Neural progenitor cell (in vitro differentiated cells): ENCODE data around the gene CFAP57. TPM values are rescaled to one million over a fixed set of nuclear protein-coding genes. Genes with fewer than 3 reads are reported as not detected.

Experiments
- DNase-seq: peaks from one replicate; pipeline ENCODE4 v3.0.0-alpha.2; 2016; ENCODE audit warnings: low spot score
- H2AFZ ChIP-seq: fragments of 200-600 bp; sonication (generic); replicated peaks from 2 replicates; pipeline ENCODE4 v1.6.1; 2016; ENCODE audit warnings: antibody characterized with exemption
- H3F3A ChIP-seq: fragments of 200-600 bp; sonication (generic); 2 replicates; pipeline ENCODE4 v1.6.1; 2016; ENCODE audit warnings: antibody characterized with exemption, low read depth
- H3K27ac ChIP-seq: fragments of 200-600 bp; sonication (generic); 2 replicates; pipeline ENCODE4 v1.5.1; 2016; ENCODE audit warnings: mild to moderate bottlenecking
- H3K27me3 ChIP-seq: fragments of 200-600 bp; sonication (generic); 2 replicates; pipeline ENCODE4 v1.6.1; 2016; ENCODE audit warnings: mild to moderate bottlenecking, moderate library complexity
- H3K36me3 ChIP-seq: fragments of 200-600 bp; sonication (generic); 2 replicates; pipeline ENCODE4 v1.5.1; 2016
- H3K4me1 ChIP-seq: fragments of 200-600 bp; sonication (generic); 2 replicates; pipeline ENCODE4 v1.6.1; 2016; ENCODE audit warnings: mixed run types
- H3K4me2 ChIP-seq: fragments of 200-600 bp; sonication (generic); 2 replicates; pipeline ENCODE4 v1.6.1; 2016
- H3K4me3 ChIP-seq: fragments of 200-600 bp; sonication (generic); 2 replicates; pipeline ENCODE4 v1.5.1; 2016
- H3K79me2 ChIP-seq: fragments of 200-600 bp; sonication (generic); 2 replicates; pipeline ENCODE4 v1.6.1; 2016; ENCODE audit warnings: low read depth
- H3K9ac ChIP-seq: fragments of 200-600 bp; sonication (generic); 2 replicates; pipeline ENCODE4 v1.6.1; 2016
- H3K9me3 ChIP-seq: fragments of 200-600 bp; sonication (generic); 2 replicates; pipeline ENCODE4 v1.5.1; 2016; ENCODE audit warnings: low read depth
- H4K20me1 ChIP-seq: fragments of 200-600 bp; sonication (generic); 2 replicates; pipeline ENCODE4 v1.6.1; 2016; ENCODE audit warnings: low read depth
- H3K27ac Mint-ChIP-seq: 3 replicates; pipeline ENCODE4 v1.8.0; 2021; ENCODE audit warnings: mixed read lengths
- H3K27me3 Mint-ChIP-seq: 2 replicates; pipeline ENCODE4 v1.8.0; 2022; ENCODE audit warnings: low read depth, mild to moderate bottlenecking, inconsistent platforms, moderate library complexity, mixed read lengths; ENCODE audit not compliant: insufficient read depth
- H3K36me3 Mint-ChIP-seq: 3 replicates; pipeline ENCODE4 v1.8.0; 2021; ENCODE audit warnings: mixed read lengths
- H3K4me1 Mint-ChIP-seq: 3 replicates; pipeline ENCODE4 v1.8.0; 2021; ENCODE audit warnings: mixed read lengths
- H3K4me3 Mint-ChIP-seq: 3 replicates; pipeline ENCODE4 v1.8.0; 2021; ENCODE audit warnings: mild to moderate bottlenecking, moderate library complexity, mixed read lengths
- H3K9me3 Mint-ChIP-seq: 3 replicates; pipeline ENCODE4 v1.8.0; 2020; ENCODE audit warnings: mixed read lengths
- EZH2 ChIP-seq: fragments of 200-600 bp; sonication (generic); IDR thresholded peaks from 2 replicates; pipeline ENCODE4 v1.6.1; 2017; ENCODE audit warnings: antibody characterized with exemption, mild to moderate bottlenecking, moderate library complexity
- EZH2phosphoT487 ChIP-seq: fragments of 200-600 bp; sonication (generic); IDR thresholded peaks from 2 replicates; pipeline ENCODE4 v1.6.1; 2017; ENCODE audit warnings: antibody characterized with exemption
- total RNA-seq: library from RNA; depleted of rRNA; stranded (reverse); fragments of >200 nt; gene quantifications from 2 replicates; pipeline ENCODE4 v1.2.3, GENCODE V29; 2015; ENCODE audit warnings: low replicate concordance
- TF ChIP-seq, protein P1 (sequence below): fragments of 200-600 bp; sonication (generic); IDR thresholded peaks from 2 replicates; pipeline ENCODE4 v1.5.1; 2017; ENCODE audit warnings: antibody characterized with exemption, mild to moderate bottlenecking

CFAP57 gene
- total RNA-seq, 1 donor from 2014 or later: 0.97 TPM

DNA sequence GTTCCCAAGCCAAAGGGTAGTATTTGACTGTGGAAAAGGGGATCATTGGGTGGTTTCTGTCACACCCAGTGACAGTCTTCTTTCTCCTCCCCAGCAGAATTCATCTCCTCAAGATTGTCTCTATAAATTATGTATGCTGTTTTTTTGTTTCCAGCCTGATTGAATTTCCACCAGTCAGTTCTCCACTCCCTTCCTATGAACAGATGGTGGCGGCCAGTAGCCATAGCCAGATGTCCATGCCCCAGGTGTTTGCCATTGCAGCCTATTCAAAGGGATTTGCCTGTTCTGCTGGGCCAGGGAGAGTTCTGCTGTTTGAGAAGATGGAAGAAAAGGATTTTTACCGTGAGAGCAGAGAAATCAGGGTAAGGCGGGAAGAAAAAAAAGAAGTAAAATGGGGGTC is 12.9 kb downstream of the CFAP57 start:
- no peak overlapping the region for H3K4me3 Mint-ChIP-seq
- no peaks in the 10 kb centered on the region for H3K27me3 Mint-ChIP-seq
- H4K20me1 ChIP-seq: no peaks in the 10 kb centered on the region
- H3K9ac ChIP-seq: no peak overlapping the region
- H2AFZ ChIP-seq: no peak overlapping the region
- H3K27ac ChIP-seq: no peak overlapping the region
- no peaks in the 10 kb centered on the region for H3F3A ChIP-seq
- H3K4me1 Mint-ChIP-seq: no peaks in the 10 kb centered on the region
- H3K27me3 ChIP-seq: no peaks in the 10 kb centered on the region
- no peaks in the 10 kb centered on the region for H3K36me3 ChIP-seq
- H3K4me1 ChIP-seq: no peaks in the 10 kb centered on the region
- no peak overlapping the region for H3K4me2 ChIP-seq
- no peak overlapping the region for H3K4me3 ChIP-seq
- no peaks in the 10 kb centered on the region for H3K36me3 Mint-ChIP-seq
- no peaks in the 10 kb centered on the region for H3K79me2 ChIP-seq
- no peak overlapping the region for H3K27ac Mint-ChIP-seq
- H3K9me3 ChIP-seq: no peaks in the 10 kb centered on the region
- no peaks in the 10 kb centered on the region for H3K9me3 Mint-ChIP-seq
- TF ChIP-seq EZH2phosphoT487 (no peak), EZH2 (no peak)
- TF ChIP-seq, protein P1, sequence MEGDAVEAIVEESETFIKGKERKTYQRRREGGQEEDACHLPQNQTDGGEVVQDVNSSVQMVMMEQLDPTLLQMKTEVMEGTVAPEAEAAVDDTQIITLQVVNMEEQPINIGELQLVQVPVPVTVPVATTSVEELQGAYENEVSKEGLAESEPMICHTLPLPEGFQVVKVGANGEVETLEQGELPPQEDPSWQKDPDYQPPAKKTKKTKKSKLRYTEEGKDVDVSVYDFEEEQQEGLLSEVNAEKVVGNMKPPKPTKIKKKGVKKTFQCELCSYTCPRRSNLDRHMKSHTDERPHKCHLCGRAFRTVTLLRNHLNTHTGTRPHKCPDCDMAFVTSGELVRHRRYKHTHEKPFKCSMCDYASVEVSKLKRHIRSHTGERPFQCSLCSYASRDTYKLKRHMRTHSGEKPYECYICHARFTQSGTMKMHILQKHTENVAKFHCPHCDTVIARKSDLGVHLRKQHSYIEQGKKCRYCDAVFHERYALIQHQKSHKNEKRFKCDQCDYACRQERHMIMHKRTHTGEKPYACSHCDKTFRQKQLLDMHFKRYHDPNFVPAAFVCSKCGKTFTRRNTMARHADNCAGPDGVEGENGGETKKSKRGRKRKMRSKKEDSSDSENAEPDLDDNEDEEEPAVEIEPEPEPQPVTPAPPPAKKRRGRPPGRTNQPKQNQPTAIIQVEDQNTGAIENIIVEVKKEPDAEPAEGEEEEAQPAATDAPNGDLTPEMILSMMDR: no peak
- DNase-seq: no peak

DNA sequence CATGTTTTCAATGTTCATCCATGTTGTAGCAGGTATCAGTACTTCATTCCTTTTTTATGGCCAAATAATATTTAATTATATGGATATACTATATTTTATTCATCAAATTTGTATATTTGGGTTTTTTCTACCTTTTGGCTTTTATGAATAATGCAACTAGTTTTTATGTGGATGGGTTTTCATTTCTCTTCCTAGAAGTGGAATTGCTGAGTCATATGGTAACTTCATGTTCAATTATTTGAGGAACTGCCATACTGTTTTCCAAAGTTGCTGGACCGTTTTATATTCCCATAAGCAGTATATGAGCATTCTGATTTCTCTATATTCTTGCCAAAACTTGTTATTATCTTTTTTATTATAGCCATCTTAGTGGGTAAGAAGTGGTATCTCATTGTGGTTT is 16.0 kb downstream of the CFAP57 start:
- no peak for DNase-seq
- Histone ChIP-seq H3K79me2 (no peaks in the 10 kb centered on the region), H3K4me2 (no peak overlapping the region), H3K36me3 (no peaks in the 10 kb centered on the region), H3K9ac (no peak overlapping the region), H3K9me3 (no peaks in the 10 kb centered on the region), H3K4me1 (no peaks in the 10 kb centered on the region), H4K20me1 (no peaks in the 10 kb centered on the region), H3K4me3 (no peak overlapping the region), H3K27me3 (no peaks in the 10 kb centered on the region), H2AFZ (no peak overlapping the region), H3F3A (no peaks in the 10 kb centered on the region), H3K27ac (no peak overlapping the region)
- no peak overlapping the region for H3K27ac Mint-ChIP-seq
- TF ChIP-seq EZH2phosphoT487: no peak
- no peak for TF ChIP-seq EZH2
- TF ChIP-seq, protein P1: no peak
- no peak overlapping the region for H3K4me3 Mint-ChIP-seq
- peaks cover 5% of the 10 kb centered on the region for H3K9me3 Mint-ChIP-seq
- peaks cover 4% of the 10 kb centered on the region for H3K27me3 Mint-ChIP-seq
- no peaks in the 10 kb centered on the region for H3K36me3 Mint-ChIP-seq
- H3K4me1 Mint-ChIP-seq: no peaks in the 10 kb centered on the region

DNA sequence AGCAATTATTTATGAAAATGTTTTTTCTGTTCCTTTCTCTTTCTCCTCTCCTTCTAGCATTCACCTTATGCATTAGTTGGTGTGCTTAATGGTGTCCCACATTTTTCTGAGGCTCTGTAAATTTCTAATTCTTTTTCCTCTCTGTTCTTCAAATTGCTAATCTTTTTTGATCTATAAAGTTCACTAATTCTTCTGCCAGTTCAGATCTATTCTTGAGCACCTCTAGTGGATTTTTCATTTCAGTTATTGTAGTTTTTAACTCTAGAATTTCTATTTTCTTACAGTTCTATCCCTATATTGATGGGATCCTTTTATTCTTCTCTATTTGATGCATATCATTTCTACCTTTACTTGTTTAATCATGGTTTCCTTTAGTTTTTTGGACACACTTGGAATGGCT is 22.4 kb downstream of the CFAP57 start:
- H3K4me1 Mint-ChIP-seq: no peaks in the 10 kb centered on the region

More for the DNA sequence above, 22.4 kb downstream of the CFAP57 start:
- Mint-ChIP-seq H3K27me3 (peaks cover 4% of the 10 kb centered on the region), H3K36me3 (no peaks in the 10 kb centered on the region), H3K27ac (no peak overlapping the region), H3K9me3 (peaks cover 7% of the 10 kb centered on the region), H3K4me3 (no peak overlapping the region)
- no peak overlapping the region for H3K4me2 ChIP-seq
- no peak overlapping the region for H2AFZ ChIP-seq
- no peaks in the 10 kb centered on the region for H3F3A ChIP-seq
- no peak for DNase-seq
- no peaks in the 10 kb centered on the region for H4K20me1 ChIP-seq
- H3K9ac ChIP-seq: no peak overlapping the region
- no peak overlapping the region for H3K27ac ChIP-seq
- TF ChIP-seq, protein P1: no peak
- no peak for TF ChIP-seq EZH2
- TF ChIP-seq EZH2phosphoT487: no peak
- H3K79me2 ChIP-seq: no peaks in the 10 kb centered on the region
- no peaks in the 10 kb centered on the region for H3K36me3 ChIP-seq
- H3K4me1 ChIP-seq: no peaks in the 10 kb centered on the region
- H3K4me3 ChIP-seq: no peak overlapping the region
- H3K27me3 ChIP-seq: peaks cover 7% of the 10 kb centered on the region
- no peaks in the 10 kb centered on the region for H3K9me3 ChIP-seq
